ENCODE measurements around the gene SNED1. TPM values are rescaled to one million over a fixed set of nuclear protein-coding genes. Genes with fewer than 3 reads are reported as not detected.

Gene SNED1
- total RNA-seq, 1 experiment from 2014 or later, result 22.0 TPM

GRCh38 chr2:241066171-241066892 lies 67.9 kb downstream of the SNED1 start:
- POLR2A ChIA-PET, result no interaction called here
- Mint-ChIP-seq H3K4me3 (ENCODE audit: unreplicated experiment) (no peak overlapping the region), H3K27ac (ENCODE audit: low read depth, unreplicated experiment) (no peak overlapping the region), H3K4me1 (ENCODE audit: insufficient read depth, unreplicated experiment) (peaks cover 9% of the 10 kb centered on the region), H3K27me3 (ENCODE audit: insufficient read depth, unreplicated experiment) (no peaks in the 10 kb centered on the region), H3K9me3 (ENCODE audit: unreplicated experiment) (no peaks in the 10 kb centered on the region), H3K36me3 (ENCODE audit: insufficient read depth, unreplicated experiment) (peaks cover 17% of the 10 kb centered on the region)
- CTCF ChIA-PET, result interaction anchor here (0.6 kb wide), 2 partner anchors 58 to 73 kb away, joined by 3 to 4 read pairs; no protein-coding TSS in a partner anchor
- no peak for DNase-seq (ENCODE audit: unreplicated experiment)
- no TSS peak for BruUV-seq (replicated peaks)
- intact Hi-C loops (cut with micrococcal nuclease), result no loop called here
- TF ChIP-seq CTCF (IDR thresholded peaks at IDR 0.05; ENCODE audit: unreplicated experiment), result no peak

GRCh38 chr2:241066893-241067341 lies 68.5 kb downstream of the SNED1 start:
- H3K4me3 Mint-ChIP-seq (ENCODE audit: unreplicated experiment), result no peak overlapping the region
- ChIA-PET POLR2A (interaction anchor here (0.5 kb wide), 1 partner anchor 15 kb away, joined by 6 read pairs; no protein-coding TSS in a partner anchor), CTCF (no interaction called here)
- H3K36me3 Mint-ChIP-seq (ENCODE audit: insufficient read depth, unreplicated experiment), result peaks cover 16% of the 10 kb centered on the region
- no peaks in the 10 kb centered on the region for H3K9me3 Mint-ChIP-seq (ENCODE audit: unreplicated experiment)
- DNase-seq (ENCODE audit: unreplicated experiment), result no peak
- no peaks in the 10 kb centered on the region for H3K27me3 Mint-ChIP-seq (ENCODE audit: insufficient read depth, unreplicated experiment)
- H3K27ac Mint-ChIP-seq (ENCODE audit: low read depth, unreplicated experiment), result no peak overlapping the region
- intact Hi-C loops (cut with micrococcal nuclease), result no loop called here
- TF ChIP-seq CTCF (IDR thresholded peaks at IDR 0.05; ENCODE audit: unreplicated experiment), result no peak
- H3K4me1 Mint-ChIP-seq (ENCODE audit: insufficient read depth, unreplicated experiment), result peaks cover 6% of the 10 kb centered on the region
- BruUV-seq (replicated peaks), result no TSS peak

- no TSS peak for BruUV-seq (replicated peaks)
- CTCF ChIA-PET, result interaction anchor here (1.4 kb wide), 1 partner anchor 10 kb away, joined by 7 read pairs; no protein-coding TSS in a partner anchor
These were observed 69.2 kb downstream of the SNED1 start for GRCh38 chr2:241067501-241068135.

More at GRCh38 chr2:241067501-241068135, 69.2 kb downstream of the SNED1 start:
- no peak for TF ChIP-seq CTCF (IDR thresholded peaks at IDR 0.05; ENCODE audit: unreplicated experiment)
- POLR2A ChIA-PET, result interaction anchor here (0.5 kb wide), 1 partner anchor 16 kb away, joined by 6 read pairs; no protein-coding TSS in a partner anchor
- Mint-ChIP-seq H3K4me1 (ENCODE audit: insufficient read depth, unreplicated experiment) (peaks cover 6% of the 10 kb centered on the region), H3K9me3 (ENCODE audit: unreplicated experiment) (no peaks in the 10 kb centered on the region), H3K27me3 (ENCODE audit: insufficient read depth, unreplicated experiment) (no peaks in the 10 kb centered on the region), H3K27ac (ENCODE audit: low read depth, unreplicated experiment) (no peak overlapping the region), H3K36me3 (ENCODE audit: insufficient read depth, unreplicated experiment) (peaks cover 16% of the 10 kb centered on the region), H3K4me3 (ENCODE audit: unreplicated experiment) (no peak overlapping the region)
- DNase-seq (ENCODE audit: unreplicated experiment), result no peak
- intact Hi-C loops (cut with micrococcal nuclease), result no loop called here

Measured in MCF 10A (cell line).